ENCODE measurements around the gene SPON1. TPM values are rescaled to one million over a fixed set of nuclear protein-coding genes. Genes with fewer than 3 reads are reported as not detected.
"Not testable (repeated sequence)": the region's sequence is repeated elsewhere in the genome, so short reads cannot be mapped to it uniquely, and the experiment has no call there.

SPON1 gene
- total RNA-seq, 2 experiments from 2014 or later = 0.96 to 1.4 TPM

- DNase-seq (no peak), ATAC-seq (no peak)
- Mint-ChIP-seq H3K4me1 (ENCODE audit: low read depth) (peaks cover 9% of the 10 kb centered on the region), H3K4me3 (no peak overlapping the region), H3K27ac (no peak overlapping the region), H3K27me3 (no peaks in the 10 kb centered on the region), H3K9me3 (peaks cover 13% of the 10 kb centered on the region), H3K36me3 (ENCODE audit: low read depth) (peaks cover 4% of the 10 kb centered on the region)
- TF ChIP-seq, protein P1, sequence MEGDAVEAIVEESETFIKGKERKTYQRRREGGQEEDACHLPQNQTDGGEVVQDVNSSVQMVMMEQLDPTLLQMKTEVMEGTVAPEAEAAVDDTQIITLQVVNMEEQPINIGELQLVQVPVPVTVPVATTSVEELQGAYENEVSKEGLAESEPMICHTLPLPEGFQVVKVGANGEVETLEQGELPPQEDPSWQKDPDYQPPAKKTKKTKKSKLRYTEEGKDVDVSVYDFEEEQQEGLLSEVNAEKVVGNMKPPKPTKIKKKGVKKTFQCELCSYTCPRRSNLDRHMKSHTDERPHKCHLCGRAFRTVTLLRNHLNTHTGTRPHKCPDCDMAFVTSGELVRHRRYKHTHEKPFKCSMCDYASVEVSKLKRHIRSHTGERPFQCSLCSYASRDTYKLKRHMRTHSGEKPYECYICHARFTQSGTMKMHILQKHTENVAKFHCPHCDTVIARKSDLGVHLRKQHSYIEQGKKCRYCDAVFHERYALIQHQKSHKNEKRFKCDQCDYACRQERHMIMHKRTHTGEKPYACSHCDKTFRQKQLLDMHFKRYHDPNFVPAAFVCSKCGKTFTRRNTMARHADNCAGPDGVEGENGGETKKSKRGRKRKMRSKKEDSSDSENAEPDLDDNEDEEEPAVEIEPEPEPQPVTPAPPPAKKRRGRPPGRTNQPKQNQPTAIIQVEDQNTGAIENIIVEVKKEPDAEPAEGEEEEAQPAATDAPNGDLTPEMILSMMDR (IDR thresholded peaks at IDR 0.05) = no peak
- ChIA-PET POLR2A (no interaction called here), CTCF (interaction anchor here (0.8 to 7.2 kb wide), 19 partner anchors 9 to 378 kb away, joined by 3 to 85 read pairs (median 6); partner anchors contain the start of gene SPON1)
- intact Hi-C loops (cut with micrococcal nuclease) = loop anchor here (2.0 to 10.0 kb wide), 3 partner anchors 98 to 375 kb away; no protein-coding TSS in a partner anchor
These were observed 187.2 kb downstream of the SPON1 start for GRCh38 chr11:14149683-14150082.

- Mint-ChIP-seq H3K36me3 (ENCODE audit: low read depth) (peaks cover 4% of the 10 kb centered on the region), H3K27me3 (no peaks in the 10 kb centered on the region), H3K4me3 (no peak overlapping the region), H3K27ac (no peak overlapping the region), H3K9me3 (peaks cover 18% of the 10 kb centered on the region), H3K4me1 (ENCODE audit: low read depth) (peaks cover 3% of the 10 kb centered on the region)
- ATAC-seq = no peak
- intact Hi-C loops (cut with micrococcal nuclease) = no loop called here
- TF ChIP-seq, protein P1 (IDR thresholded peaks at IDR 0.05) = no peak
- POLR2A ChIA-PET = no interaction called here
- CTCF ChIA-PET = interaction anchor here (0.5 to 7.2 kb wide), 7 partner anchors 28 to 664 kb away, joined by 3 to 85 read pairs (median 6); partner anchors contain the start of gene SPON1
- no peak for DNase-seq
These were observed 188.4 kb downstream of the SPON1 start for GRCh38 chr11:14150878-14151277.

GRCh38 chr11:14154103-14154502 is 191.6 kb downstream of the SPON1 start:
- H3K36me3 Mint-ChIP-seq (ENCODE audit: low read depth); ATAC-seq; H3K4me1 Mint-ChIP-seq (ENCODE audit: low read depth); H3K27me3 Mint-ChIP-seq; CTCF ChIA-PET; intact Hi-C loops (cut with micrococcal nuclease); H3K4me3 Mint-ChIP-seq; DNase-seq; POLR2A ChIA-PET; H3K27ac Mint-ChIP-seq: not testable (repeated sequence)
- peaks cover 30% of the 10 kb centered on the region for H3K9me3 Mint-ChIP-seq

GRCh38 chr11:14158393-14158792 is 195.9 kb downstream of the SPON1 start:
- Mint-ChIP-seq H3K4me1 (ENCODE audit: low read depth) (no peaks in the 10 kb centered on the region), H3K27ac (no peak overlapping the region), H3K9me3 (peaks cover 27% of the 10 kb centered on the region), H3K4me3 (no peak overlapping the region), H3K27me3 (no peaks in the 10 kb centered on the region), H3K36me3 (ENCODE audit: low read depth) (peaks cover 3% of the 10 kb centered on the region)
- DNase-seq (no peak), ATAC-seq (no peak)
- CTCF ChIA-PET = interaction anchor here (0.7 to 2.1 kb wide), 3 partner anchors 9 to 202 kb away, joined by 3 to 7 read pairs (median 3); no protein-coding TSS in a partner anchor
- intact Hi-C loops (cut with micrococcal nuclease) = no loop called here
- TF ChIP-seq, protein P1 (IDR thresholded peaks at IDR 0.05) = no peak
- POLR2A ChIA-PET = no interaction called here

DNA sequence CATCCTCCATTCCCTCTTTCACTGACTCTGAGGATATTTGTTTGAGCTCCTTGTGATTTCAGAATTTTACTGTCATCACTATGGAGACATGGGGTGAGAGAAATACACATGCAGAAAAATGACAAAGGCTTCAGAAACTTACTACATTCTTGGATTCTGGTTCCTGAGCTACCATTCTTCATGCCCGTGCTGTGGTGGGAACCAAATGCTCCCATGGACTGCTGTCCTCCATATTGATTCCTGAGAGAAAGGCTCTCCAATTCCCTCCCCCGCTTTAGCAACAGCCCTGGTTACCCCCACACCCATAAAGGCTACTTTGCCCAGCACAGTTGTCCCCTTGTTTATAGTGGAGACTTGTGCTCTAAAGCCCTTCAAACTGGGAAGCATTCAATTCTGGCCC is 201.1 kb downstream of the SPON1 start:
- Mint-ChIP-seq H3K4me1 (ENCODE audit: low read depth) (no peaks in the 10 kb centered on the region), H3K4me3 (no peak overlapping the region), H3K9me3 (peaks cover 14% of the 10 kb centered on the region), H3K27me3 (no peaks in the 10 kb centered on the region), H3K27ac (no peak overlapping the region), H3K36me3 (ENCODE audit: low read depth) (peaks cover 1% of the 10 kb centered on the region)
- DNase-seq (no peak), ATAC-seq (no peak)
- intact Hi-C loops (cut with micrococcal nuclease) = no loop called here
- POLR2A ChIA-PET = no interaction called here
- TF ChIP-seq, protein P1 (IDR thresholded peaks at IDR 0.05) = no peak
- CTCF ChIA-PET = no interaction called here

- intact Hi-C loops (cut with micrococcal nuclease); POLR2A ChIA-PET; DNase-seq; H3K9me3 Mint-ChIP-seq; H3K27ac Mint-ChIP-seq; H3K4me1 Mint-ChIP-seq (ENCODE audit: low read depth); H3K36me3 Mint-ChIP-seq (ENCODE audit: low read depth); H3K4me3 Mint-ChIP-seq; CTCF ChIA-PET; ATAC-seq; H3K27me3 Mint-ChIP-seq: not testable (repeated sequence)
These were observed 211.2 kb downstream of the SPON1 start for GRCh38 chr11:14173679-14174078.

Measured in activated CD8-positive, alpha-beta T cell treated with anti-CD3 and anti-CD28 coated beads for 36 hours (primary cell).